ENCODE data around the gene GLOD5.

- TF ChIP-seq ESRRG (CRISPR knock-in tag; IDR thresholded peaks at IDR 0.05) (no peak), ZNF70 (CRISPR knock-in tag; IDR thresholded peaks at IDR 0.05) (no peak), TOX (CRISPR knock-in tag; IDR thresholded peaks at IDR 0.05; ENCODE audit: borderline replicate concordance) (no peak), PATZ1 (CRISPR knock-in tag; IDR thresholded peaks at IDR 0.05; ENCODE audit: borderline replicate concordance) (no peak), ARNTL (CRISPR knock-in tag; IDR thresholded peaks at IDR 0.05; ENCODE audit: borderline replicate concordance, low read depth) (no peak)
- TF ChIP-seq, protein P1, sequence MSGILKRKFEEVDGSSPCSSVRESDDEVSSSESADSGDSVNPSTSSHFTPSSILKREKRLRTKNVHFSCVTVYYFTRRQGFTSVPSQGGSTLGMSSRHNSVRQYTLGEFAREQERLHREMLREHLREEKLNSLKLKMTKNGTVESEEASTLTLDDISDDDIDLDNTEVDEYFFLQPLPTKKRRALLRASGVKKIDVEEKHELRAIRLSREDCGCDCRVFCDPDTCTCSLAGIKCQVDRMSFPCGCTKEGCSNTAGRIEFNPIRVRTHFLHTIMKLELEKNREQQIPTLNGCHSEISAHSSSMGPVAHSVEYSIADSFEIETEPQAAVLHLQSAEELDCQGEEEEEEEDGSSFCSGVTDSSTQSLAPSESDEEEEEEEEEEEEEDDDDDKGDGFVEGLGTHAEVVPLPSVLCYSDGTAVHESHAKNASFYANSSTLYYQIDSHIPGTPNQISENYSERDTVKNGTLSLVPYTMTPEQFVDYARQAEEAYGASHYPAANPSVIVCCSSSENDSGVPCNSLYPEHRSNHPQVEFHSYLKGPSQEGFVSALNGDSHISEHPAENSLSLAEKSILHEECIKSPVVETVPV (CRISPR knock-in tag; IDR thresholded peaks at IDR 0.05) = no peak
- TF ChIP-seq, protein P2, sequence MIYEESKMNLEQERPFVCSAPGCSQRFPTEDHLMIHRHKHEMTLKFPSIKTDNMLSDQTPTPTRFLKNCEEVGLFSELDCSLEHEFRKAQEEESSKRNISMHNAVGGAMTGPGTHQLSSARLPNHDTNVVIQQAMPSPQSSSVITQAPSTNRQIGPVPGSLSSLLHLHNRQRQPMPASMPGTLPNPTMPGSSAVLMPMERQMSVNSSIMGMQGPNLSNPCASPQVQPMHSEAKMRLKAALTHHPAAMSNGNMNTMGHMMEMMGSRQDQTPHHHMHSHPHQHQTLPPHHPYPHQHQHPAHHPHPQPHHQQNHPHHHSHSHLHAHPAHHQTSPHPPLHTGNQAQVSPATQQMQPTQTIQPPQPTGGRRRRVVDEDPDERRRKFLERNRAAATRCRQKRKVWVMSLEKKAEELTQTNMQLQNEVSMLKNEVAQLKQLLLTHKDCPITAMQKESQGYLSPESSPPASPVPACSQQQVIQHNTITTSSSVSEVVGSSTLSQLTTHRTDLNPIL (CRISPR knock-in tag; IDR thresholded peaks at IDR 0.05; ENCODE audit: low read depth) = no peak
Measured at GRCh38 chrX:48791063-48791820, 29.7 kb downstream of the GLOD5 start.
